ENCODE results near the gene LRR1.

- TF ChIP-seq CTCF (IDR thresholded peaks at IDR 0.05) (no peak), POLR2A (IDR thresholded peaks at IDR 0.05) (no peak)
These were observed 8.8 kb downstream of the LRR1 start for GRCh38 chr14:49607583-49607982.
